Hepatocyte (in vitro differentiated cells): ENCODE results near the gene PTPN1. TPM values are rescaled to one million over a fixed set of nuclear protein-coding genes. Genes with fewer than 3 reads are reported as not detected.

ENCODE experiments used
- DNase-seq: peaks from one replicate; pipeline ENCODE4 v3.0.0-alpha.2; 2016; ENCODE audit warnings: low spot score
- H2AFZ ChIP-seq: fragments of 200-600 bp; sonication (generic); 2 replicates; pipeline ENCODE4 v1.6.0; 2016; ENCODE audit warnings: antibody characterized with exemption, mild to moderate bottlenecking
- H3K27ac ChIP-seq: fragments of 200-600 bp; sonication (generic); 2 replicates; pipeline ENCODE4 v1.5.1; 2016; ENCODE audit warnings: mild to moderate bottlenecking
- H3K27me3 ChIP-seq: fragments of 200-600 bp; sonication (generic); 2 replicates; pipeline ENCODE4 v1.6.1; 2016
- H3K36me3 ChIP-seq: fragments of 200-600 bp; sonication (generic); replicated peaks from 2 replicates; pipeline ENCODE4 v1.5.1; 2016; ENCODE audit warnings: low read depth; ENCODE audit not compliant: insufficient read depth
- H3K4me1 ChIP-seq: fragments of 200-600 bp; sonication (generic); 2 replicates; pipeline ENCODE4 v1.5.1; 2016; ENCODE audit warnings: mild to moderate bottlenecking, moderate library complexity; ENCODE audit not compliant: insufficient read depth
- H3K4me2 ChIP-seq: fragments of 200-600 bp; sonication (generic); 2 replicates; pipeline ENCODE4 v1.6.0; 2016
- H3K4me3 ChIP-seq: fragments of 200-600 bp; sonication (generic); 2 replicates; pipeline ENCODE4 v1.5.1; 2016; ENCODE audit warnings: mild to moderate bottlenecking
- H3K79me2 ChIP-seq: fragments of 200-600 bp; sonication (generic); 2 replicates; pipeline ENCODE4 v1.6.0; 2017; ENCODE audit warnings: mild to moderate bottlenecking
- H3K9me2 ChIP-seq: fragments of 200-600 bp; sonication (generic); replicated peaks from 2 replicates; pipeline ENCODE4 v1.6.0; 2017; ENCODE audit warnings: mild to moderate bottlenecking; ENCODE audit not compliant: insufficient read depth
- H3K9me3 ChIP-seq: fragments of 200-600 bp; sonication (generic); 2 replicates; pipeline ENCODE4 v1.5.1; 2016; ENCODE audit warnings: low read depth, mild to moderate bottlenecking
- H4K20me1 ChIP-seq: fragments of 200-600 bp; sonication (generic); 2 replicates; pipeline ENCODE4 v1.6.0; 2016; ENCODE audit warnings: mild to moderate bottlenecking; ENCODE audit not compliant: insufficient read depth, poor library complexity, severe bottlenecking
- EZH2 ChIP-seq: fragments of 200-600 bp; sonication (generic); IDR thresholded peaks from 2 replicates; pipeline ENCODE4 v1.6.1; 2016; ENCODE audit warnings: antibody characterized with exemption, mild to moderate bottlenecking, borderline replicate concordance
- EZH2phosphoT487 ChIP-seq: fragments of 200-600 bp; sonication (generic); IDR thresholded peaks from one replicate; pipeline ENCODE4 v1.6.1; 2018; ENCODE audit warnings: antibody characterized with exemption, mild to moderate bottlenecking, low read depth, moderate library complexity; ENCODE audit not compliant: unreplicated experiment, severe bottlenecking
- WGBS: methylation state at CpG from one replicate; pipeline ENCODE4 v1.1.6; 2016; ENCODE audit warnings: low lambda C conversion rate; ENCODE audit errors: missing lambda C conversion rate; 5-methylcytosine and 5-hydroxymethylcytosine counted together
- microRNA counts: library from miRNA; unstranded; fragments of <30 nt; microRNA quantifications from one replicate; lab custom pipeline; 2017
- microRNA-seq: library from miRNA; unstranded; fragments of <30 nt; microRNA quantifications from one replicate; pipeline ENCODE4, GENCODE V29; 2017
- polyA plus RNA-seq: library from polyadenylated mRNA; unstranded; fragments of >200 nt; fragmentation: Nextera tagmentation; extraction: Ambion mirVana; gene quantifications from 2 replicates; pipeline ENCODE4 v1.2.1, GENCODE V29; 2016
- small RNA-seq: library from RNA; depleted of rRNA; stranded (forward); fragments of <200 nt; gene quantifications from one replicate; pipeline ENCODE3, GENCODE V24; 2014
- total RNA-seq: library from RNA; depleted of rRNA; stranded (reverse); fragments of >200 nt; gene quantifications from 2 replicates; pipeline ENCODE4 v1.2.3, GENCODE V29; 2014
- TF ChIP-seq, protein P1 (sequence below): fragments of 200-600 bp; sonication (generic); IDR thresholded peaks from 2 replicates; pipeline ENCODE4 v1.5.1; 2016; ENCODE audit warnings: antibody characterized with exemption, mild to moderate bottlenecking; ENCODE audit not compliant: poor library complexity

PTPN1 gene
- total and polyA plus RNA-seq, 2 experiments from 2014 or later, result 22.0 to 32.1 TPM

DNA sequence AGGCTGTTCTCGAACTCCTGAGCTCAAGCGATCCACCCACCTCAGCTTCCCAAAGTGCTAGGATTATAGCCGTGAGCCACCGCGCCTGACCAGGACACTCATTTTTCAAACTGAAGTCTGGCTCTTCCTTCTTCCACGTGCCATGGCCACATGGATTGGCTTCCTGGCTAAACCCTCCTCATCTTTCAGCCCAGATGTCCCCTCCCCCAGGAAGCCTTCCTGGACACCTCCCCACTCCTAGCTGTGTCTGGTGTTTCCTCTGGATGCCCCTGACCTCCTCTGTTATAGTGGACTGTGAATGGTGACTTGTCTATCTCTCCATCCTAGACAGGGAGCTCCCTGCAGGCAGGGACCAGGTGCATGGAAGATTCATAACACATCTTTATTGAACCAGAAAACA lies 124.0 kb downstream of the PTPN1 start:
- Histone ChIP-seq H3K4me1 (peaks cover 24% of the 10 kb centered on the region), H2AFZ (no peak overlapping the region), H3K36me3 (no peaks in the 10 kb centered on the region), H3K9me3 (no peaks in the 10 kb centered on the region), H3K27me3 (no peaks in the 10 kb centered on the region), H3K79me2 (no peaks in the 10 kb centered on the region), H3K27ac (no peak overlapping the region), H3K9me2 (no peaks in the 10 kb centered on the region), H3K4me2 (no peak overlapping the region), H4K20me1 (no peaks in the 10 kb centered on the region), H3K4me3 (no peak overlapping the region)
- WGBS, result 81% methylated on average over 6 of the region's 6 CpGs
- no peak for DNase-seq
- TF ChIP-seq EZH2 (no peak), EZH2phosphoT487 (no peak)
- TF ChIP-seq, protein P1, sequence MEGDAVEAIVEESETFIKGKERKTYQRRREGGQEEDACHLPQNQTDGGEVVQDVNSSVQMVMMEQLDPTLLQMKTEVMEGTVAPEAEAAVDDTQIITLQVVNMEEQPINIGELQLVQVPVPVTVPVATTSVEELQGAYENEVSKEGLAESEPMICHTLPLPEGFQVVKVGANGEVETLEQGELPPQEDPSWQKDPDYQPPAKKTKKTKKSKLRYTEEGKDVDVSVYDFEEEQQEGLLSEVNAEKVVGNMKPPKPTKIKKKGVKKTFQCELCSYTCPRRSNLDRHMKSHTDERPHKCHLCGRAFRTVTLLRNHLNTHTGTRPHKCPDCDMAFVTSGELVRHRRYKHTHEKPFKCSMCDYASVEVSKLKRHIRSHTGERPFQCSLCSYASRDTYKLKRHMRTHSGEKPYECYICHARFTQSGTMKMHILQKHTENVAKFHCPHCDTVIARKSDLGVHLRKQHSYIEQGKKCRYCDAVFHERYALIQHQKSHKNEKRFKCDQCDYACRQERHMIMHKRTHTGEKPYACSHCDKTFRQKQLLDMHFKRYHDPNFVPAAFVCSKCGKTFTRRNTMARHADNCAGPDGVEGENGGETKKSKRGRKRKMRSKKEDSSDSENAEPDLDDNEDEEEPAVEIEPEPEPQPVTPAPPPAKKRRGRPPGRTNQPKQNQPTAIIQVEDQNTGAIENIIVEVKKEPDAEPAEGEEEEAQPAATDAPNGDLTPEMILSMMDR, result no peak

MicroRNA genes within 50 kb of the gene (microRNA counts, 767-probe panel; counts per million panel counts)
- microRNA hsa-miR-645 (lab: Ali Mortazavi, UCI), result not detected

Small RNAs within 50 kb of the gene (microRNA-seq; reads per million reads assigned to microRNA genes)
- gene MIR1302-5 (not detected), gene MIR645 (not detected)

Small RNAs within 50 kb of the gene (small RNA-seq; reads per million reads assigned to genes)
- gene COX6CP2 (not detected), gene MIR1302-5 (not detected), gene MIR645 (not detected), gene RF00019 (not detected)

Other genes with a start within 250 kb of the PTPN1 start
- 4.3 and 5.6 TPM in 2 replicates for gene RIPOR3, start 181.2 kb downstream of the PTPN1 start, total RNA-seq
- 5.7 and 10.3 TPM in 2 replicates for gene RIPOR3, start 181.2 kb downstream of the PTPN1 start, polyA plus RNA-seq
- gene PARD6B, start 221.2 kb downstream of the PTPN1 start, total RNA-seq, result 38.5 and 41.0 TPM in 2 replicates
- 14.6 and 16.1 TPM in 2 replicates for gene PARD6B, start 221.2 kb downstream of the PTPN1 start, polyA plus RNA-seq